K562 (cell line): ENCODE measurements around the gene MROH2B. TPM values are rescaled to one million over a fixed set of nuclear protein-coding genes. Genes with fewer than 3 reads are reported as not detected.

Source experiments
- ATAC-seq: fragments of 200-7000 bp; cut with Tn5 transposase; 3 replicates; pipeline ENCODE4 v1.9.1; 2020; ENCODE audit warnings: moderate library complexity
- BruUV-seq: library from RNA; stranded (reverse); fragments of 400-500 nt; replicated peaks from 2 replicates; lab custom pipeline; 2021; lab: Mats Ljungman, UMichigan
- CTCF ChIA-PET: fragments of 300-600 bp; formaldehyde crosslinking; extraction: SDS; loops from one replicate; lab custom pipeline; 2021; ENCODE audit warnings: low intra/inter-chr PET ratio; lab: Yijun Ruan, JAX
- POLR2A ChIA-PET: fragments of 300-600, 350-650 bp; sonication (Branson Sonifier 250); formaldehyde crosslinking; extraction: SDS; loops from one replicate; lab custom pipeline; 2021; ENCODE audit warnings: antibody characterized with exemption, inconsistent platforms; lab: Yijun Ruan, JAX
- DNase-seq, 4 experiments: peaks; one replicate each; pipeline versions ENCODE4 v3.0.0 to v3.0.0-alpha.2; 2011 to 2018; ENCODE audit warnings: low spot score in 3 of 4, mixed read lengths in 3 of 4; ENCODE audit errors: extremely low read depth in 1 of 4
- FAIRE-seq: peaks from 2 replicates; lab custom pipeline; 2011; peaks lifted over from hg19 to GRCh38; lab: Jason Lieb, UNC
- H2AFZ ChIP-seq: 2 replicates; pipeline ENCODE4 v1.6.0; 2011; ENCODE audit warnings: low read depth, low read length, control low read depth, inconsistent platforms
- H3K27ac ChIP-seq: fragments of 200-600 bp; 3 replicates; pipeline ENCODE4 v1.8.0; 2011; ENCODE audit warnings: low read depth, mild to moderate bottlenecking, control low read depth, inconsistent platforms, low read length, moderate library complexity, mixed read lengths; ENCODE audit errors: extremely low read depth
- H3K27me3 ChIP-seq, 2 experiments: fragments of 300-600 bp in 1 of 2; 2 replicates in 1 of 2; 3 replicates in 1 of 2; pipeline versions ENCODE4 v1.6.0 to v1.8.0; 2011; ENCODE audit warnings: inconsistent platforms in 2 of 2, low read length in 2 of 2, mild to moderate bottlenecking in 1 of 2, mixed read lengths in 1 of 2, moderate library complexity in 1 of 2; ENCODE audit not compliant: control insufficient read depth in 2 of 2, insufficient read depth in 2 of 2
- H3K36me3 ChIP-seq: fragments of 300-600 bp; 3 replicates; pipeline ENCODE4 v1.8.0; 2011; ENCODE audit warnings: mild to moderate bottlenecking, low read length, inconsistent platforms; ENCODE audit not compliant: control insufficient read depth, insufficient read depth
- H3K4me1 ChIP-seq, 2 experiments: fragments of 200-600 bp in 1 of 2; replicated peaks in 1 of 2; 2 replicates in 1 of 2; 3 replicates in 1 of 2; pipeline versions ENCODE4 v1.5.1 to v1.8.0; 2011; ENCODE audit warnings: inconsistent platforms in 2 of 2, low read length in 2 of 2, mild to moderate bottlenecking in 1 of 2, mixed read lengths in 1 of 2, moderate library complexity in 1 of 2; ENCODE audit not compliant: control insufficient read depth in 2 of 2, insufficient read depth in 2 of 2
- H3K4me2 ChIP-seq: 2 replicates; pipeline ENCODE4 v1.6.1; 2011; ENCODE audit warnings: low read length, control low read depth, inconsistent platforms, mixed read lengths; ENCODE audit not compliant: insufficient read depth
- H3K4me3 ChIP-seq: fragments of 200-600 bp; sonication (generic), shearing (Covaris generic); 2 replicates; pipeline ENCODE4 v1.5.1; 2016; ENCODE audit warnings: control low read depth, inconsistent platforms
- H3K79me2 ChIP-seq: fragments of 200-600 bp; 3 replicates; pipeline ENCODE4 v1.8.0; 2011; ENCODE audit warnings: low read length, inconsistent platforms; ENCODE audit not compliant: control insufficient read depth, insufficient read depth
- H3K9ac ChIP-seq, 2 experiments: 2 replicates each; pipeline versions ENCODE4 v1.6.0 to v1.6.1; 2011; ENCODE audit warnings: low read depth in 2 of 2, low read length in 2 of 2, control low read depth in 1 of 2, inconsistent platforms in 1 of 2, mild to moderate bottlenecking in 1 of 2, mixed read lengths in 1 of 2; ENCODE audit not compliant: insufficient read depth in 1 of 2
- H3K9me1 ChIP-seq: one replicate; pipeline ENCODE4 v1.6.0; 2011; ENCODE audit warnings: inconsistent platforms, mild to moderate bottlenecking, low read length, moderate library complexity; ENCODE audit not compliant: control insufficient read depth, insufficient read depth
- H3K9me3 ChIP-seq: replicated peaks from 2 replicates; pipeline ENCODE4 v1.5.1; 2011; ENCODE audit warnings: low read depth, low read length, inconsistent platforms; ENCODE audit not compliant: control insufficient read depth, insufficient read depth
- H4K20me1 ChIP-seq: replicated peaks from 2 replicates; pipeline ENCODE4 v1.6.1; 2011; ENCODE audit warnings: low read length, inconsistent platforms, mixed read lengths; ENCODE audit not compliant: control insufficient read depth, insufficient read depth
- CC2D1A ChIP-seq: fragments of 450-650 bp; IDR thresholded peaks from 2 replicates; pipeline ENCODE4 v1.6.1; 2017; ENCODE audit warnings: mild to moderate bottlenecking
- ELF2 ChIP-seq: fragments of 250-450 bp; sonication (Bioruptor Pico); IDR thresholded peaks from 2 replicates; pipeline ENCODE4 v1.5.0; 2021; ENCODE audit warnings: mild to moderate bottlenecking
- KAT7 ChIP-seq: sonication (generic); formaldehyde crosslinking; IDR thresholded peaks from 2 replicates; pipeline ENCODE4 v1.8.0; 2022; ENCODE audit warnings: missing genetic modification reagents, mild to moderate bottlenecking, borderline replicate concordance
- MCM2 ChIP-seq: fragments of 450-650 bp; IDR thresholded peaks from 2 replicates; pipeline ENCODE4 v1.6.1; 2017; ENCODE audit warnings: low read depth, mild to moderate bottlenecking
- MTA3 ChIP-seq: fragments of 450-650 bp; formaldehyde crosslinking; IDR thresholded peaks from 2 replicates; pipeline ENCODE4 v1.6.1; 2017; ENCODE audit warnings: mild to moderate bottlenecking, borderline replicate concordance
- OTX1 ChIP-seq: fragments of 450-650 bp; formaldehyde crosslinking; IDR thresholded peaks from 2 replicates; pipeline ENCODE4 v1.4.0; 2022; ENCODE audit warnings: mild to moderate bottlenecking
- POLR2AphosphoS5 ChIP-seq: IDR thresholded peaks from 2 replicates; pipeline ENCODE4 v1.6.1; 2011; ENCODE audit warnings: mild to moderate bottlenecking, low read depth, low read length, moderate library complexity; ENCODE audit not compliant: control insufficient read depth, insufficient read depth
- SNRNP70 ChIP-seq: fragments of 200-400 bp; formaldehyde crosslinking; optimal IDR thresholded peaks from 2 replicates; pipeline ENCODE3; 2017; ENCODE audit warnings: low read depth, low read length
- ZNF12 ChIP-seq: sonication (generic); formaldehyde crosslinking; IDR thresholded peaks from 2 replicates; pipeline ENCODE4 v1.4.0; 2020; ENCODE audit warnings: mild to moderate bottlenecking, missing genetic modification reagents
- ZNF253 ChIP-seq: fragments of 250-450 bp; sonication (Bioruptor Pico); conservative IDR thresholded peaks from 2 replicates; pipeline ENCODE4 v1.6.1; 2021; ENCODE audit warnings: mild to moderate bottlenecking
- ZSCAN32 ChIP-seq: fragments of 450-650 bp; formaldehyde crosslinking; IDR thresholded peaks from 2 replicates; pipeline ENCODE4 v1.4.0; 2020; ENCODE audit warnings: mild to moderate bottlenecking, moderate library complexity
- WGBS: fragments of 100-300 bp; shearing (Covaris generic); methylation state at CpG from one replicate; pipeline ENCODE4 v1.1.6; 2016; ENCODE audit warnings: low coverage, mixed read lengths; ENCODE audit not compliant: insufficient coverage; ENCODE audit errors: missing lambda C conversion rate; 5-methylcytosine and 5-hydroxymethylcytosine counted together
- in situ Hi-C: fragments of 300-500 bp; cut with MboI; formaldehyde crosslinking; loops from 4 replicates; pipeline ENCODE4 v1.15.0; 2018; ENCODE audit warnings: inconsistent platforms, mixed read lengths
- intact Hi-C: fragments of 100-400 bp; cut with micrococcal nuclease; formaldehyde crosslinking; loops from 2 replicates; pipeline ENCODE4 v1.14.2; 2022
- polyA plus RNA-seq, 8 experiments: library from polyadenylated mRNA; depleted of rRNA in 4 of 8; stranded (reverse) in 5 of 8; unstranded in 3 of 8; fragments of >200 nt; fragmentation: Nextera tagmentation in 2 of 8; fragmentation: Illumina TruSeq in 1 of 8; extraction: Ambion mirVana in 2 of 8; extraction: Trizol in 1 of 8; gene quantifications; 2 replicates each; pipeline versions ENCODE4 v1.2.1 to v1.2.3, GENCODE V29; 2011 to 2014; ENCODE audit warnings: inconsistent platforms in 1 of 8, missing spikeins in 1 of 8
- total RNA-seq, 7 experiments: library from RNA; depleted of rRNA in 6 of 7; stranded (reverse); fragments of >200 nt in 6 of 7; fragmentation: Illumina TruSeq in 2 of 7; extraction: Trizol in 2 of 7; gene quantifications; 2 replicates each; pipeline versions ENCODE4 v1.2.1 to v1.2.3, GENCODE V29; 2011 to 2021; ENCODE audit warnings: low replicate concordance in 1 of 7
- TF ChIP-seq, protein P1 (sequence below), 2 experiments: fragments of 200-800 bp in 1 of 2; sonication (Bioruptor generic) in 1 of 2; sonication (generic) in 1 of 2; formaldehyde crosslinking in 1 of 2; IDR thresholded peaks in 1 of 2; conservative IDR thresholded peaks in 1 of 2; 2 replicates each; pipeline versions ENCODE4 v1.5.0 to v1.6.1; 2016 to 2020; ENCODE audit warnings: missing compliant biosample characterization in 1 of 2, missing genetic modification characterization in 1 of 2, missing genetic modification reagents in 1 of 2
- TF ChIP-seq, protein P2 (sequence below): sonication (generic); formaldehyde crosslinking; IDR thresholded peaks from 2 replicates; pipeline ENCODE4 v1.8.0; 2023; ENCODE audit warnings: mild to moderate bottlenecking, missing genetic modification reagents
- TF ChIP-seq, protein P3 (sequence below), 2 experiments: fragments of 450-650 bp in 1 of 2; sonication (generic) in 1 of 2; formaldehyde crosslinking; conservative IDR thresholded peaks; 2 replicates each; pipeline versions ENCODE4 v1.4.0 to v1.8.1; 2020 to 2022; ENCODE audit warnings: mild to moderate bottlenecking in 1 of 2, missing genetic modification reagents in 1 of 2

Gene MROH2B
- total and polyA plus RNA-seq, 9 of the 15 experiments (the other 6 are each of a cell fraction or from before 2014, with no cell fraction given), result not detected

DNA sequence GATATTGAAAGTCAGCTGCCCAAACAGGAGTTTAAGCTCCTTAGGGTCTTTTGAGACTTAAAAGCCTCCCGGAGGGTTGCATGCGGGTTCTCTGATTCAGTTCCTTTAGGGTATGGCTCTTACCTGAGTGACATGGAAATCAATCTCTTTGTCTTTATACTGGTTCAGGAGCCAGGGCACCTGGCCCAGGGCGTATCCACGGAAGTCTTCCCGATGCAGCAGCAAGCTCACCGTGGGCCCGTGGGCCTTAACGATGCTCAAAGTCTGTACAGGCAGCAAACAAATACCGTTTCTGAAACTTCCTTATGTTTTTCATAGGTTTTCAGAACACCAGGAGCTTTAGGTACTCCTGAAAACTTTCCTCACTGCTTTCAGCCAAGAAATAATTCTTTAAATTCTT, 13.2 kb downstream of the MROH2B start:
- Histone ChIP-seq H3K9me3 (no peaks in the 10 kb centered on the region), H3K27ac (no peak overlapping the region), H3K9ac (no peak overlapping the region), H3K4me1 (no peaks in the 10 kb centered on the region), H2AFZ (no peak overlapping the region), H3K4me2 (no peak overlapping the region), H3K4me3 (no peak overlapping the region), H3K36me3 (no peaks in the 10 kb centered on the region), H3K27me3 (no peaks in the 10 kb centered on the region), H3K79me2 (no peaks in the 10 kb centered on the region), H4K20me1 (no peaks in the 10 kb centered on the region), H3K9me1 (no peaks in the 10 kb centered on the region)
- in situ Hi-C loops, result no loop called here
- FAIRE-seq (no peak), DNase-seq (no peak), ATAC-seq (no peak)
- BruUV-seq, result no TSS peak
- intact Hi-C loops, result no loop called here
- CTCF ChIA-PET, result no interaction called here
- POLR2A ChIA-PET, result interaction anchor here (0.7 kb wide), 1 partner anchor 56 kb away, joined by 5 read pairs; no protein-coding TSS in a partner anchor
- WGBS, result under 1% methylated on average over 9 of the region's 9 CpGs
- TF ChIP-seq CC2D1A (no peak), OTX1 (no peak), POLR2AphosphoS5 (no peak)

DNA sequence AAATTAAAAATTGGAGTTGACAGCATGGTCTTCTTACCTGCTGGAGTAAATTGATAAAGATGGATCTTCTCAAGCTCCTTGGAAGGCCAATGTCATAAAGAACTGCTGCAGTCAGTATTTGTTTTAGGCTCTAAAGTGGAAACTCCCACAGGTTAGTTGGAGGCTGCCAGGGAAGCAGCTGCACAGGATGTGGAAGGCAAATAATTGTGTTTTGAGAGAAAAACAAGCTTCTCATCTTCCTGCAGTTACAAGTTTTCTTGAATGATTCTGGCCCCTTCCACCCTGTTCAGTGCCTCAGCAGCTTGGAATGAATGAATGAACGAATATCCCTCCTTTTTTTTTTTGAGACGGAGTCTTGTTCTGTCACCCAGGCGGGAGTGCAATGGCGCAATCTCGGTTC, 13.9 kb downstream of the MROH2B start:
- intact Hi-C loops, result no loop called here
- no peak for ATAC-seq
- no peak for FAIRE-seq
- Histone ChIP-seq H3K9ac (no peak overlapping the region), H3K27ac (no peak overlapping the region), H3K4me3 (no peak overlapping the region), H3K79me2 (no peaks in the 10 kb centered on the region), H3K9me3 (no peaks in the 10 kb centered on the region), H3K27me3 (no peaks in the 10 kb centered on the region), H4K20me1 (no peaks in the 10 kb centered on the region), H3K4me1 (no peaks in the 10 kb centered on the region), H3K4me2 (no peak overlapping the region), H2AFZ (no peak overlapping the region), H3K36me3 (no peaks in the 10 kb centered on the region), H3K9me1 (no peaks in the 10 kb centered on the region)
- CTCF ChIA-PET, result no interaction called here
- DNase-seq, result no peak
- no TSS peak for BruUV-seq
- POLR2A ChIA-PET, result interaction anchor here (0.6 kb wide), 1 partner anchor 884 kb away, joined by 3 read pairs; no protein-coding TSS in a partner anchor
- in situ Hi-C loops, result no loop called here
- WGBS, result 0% methylated on average over 4 of the region's 5 CpGs
- TF ChIP-seq, protein P1, sequence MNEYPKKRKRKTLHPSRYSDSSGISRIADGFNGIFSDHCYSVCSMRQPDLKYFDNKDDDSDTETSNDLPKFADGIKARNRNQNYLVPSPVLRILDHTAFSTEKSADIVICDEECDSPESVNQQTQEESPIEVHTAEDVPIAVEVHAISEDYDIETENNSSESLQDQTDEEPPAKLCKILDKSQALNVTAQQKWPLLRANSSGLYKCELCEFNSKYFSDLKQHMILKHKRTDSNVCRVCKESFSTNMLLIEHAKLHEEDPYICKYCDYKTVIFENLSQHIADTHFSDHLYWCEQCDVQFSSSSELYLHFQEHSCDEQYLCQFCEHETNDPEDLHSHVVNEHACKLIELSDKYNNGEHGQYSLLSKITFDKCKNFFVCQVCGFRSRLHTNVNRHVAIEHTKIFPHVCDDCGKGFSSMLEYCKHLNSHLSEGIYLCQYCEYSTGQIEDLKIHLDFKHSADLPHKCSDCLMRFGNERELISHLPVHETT (CRISPR knock-in tag; conservative IDR thresholded peaks at IDR 0.05 in 1 of 2, IDR thresholded peaks at IDR 0.05 in 1 of 2), result no peak
- TF ChIP-seq ZSCAN32 (CRISPR knock-in tag), result no peak
- TF ChIP-seq ELF2 (CRISPR knock-in tag), result no peak
- TF ChIP-seq ZNF253 (CRISPR knock-in tag), result no peak
- TF ChIP-seq ZNF12 (CRISPR knock-in tag), result no peak
- TF ChIP-seq MTA3, result no peak
- TF ChIP-seq, protein P2, sequence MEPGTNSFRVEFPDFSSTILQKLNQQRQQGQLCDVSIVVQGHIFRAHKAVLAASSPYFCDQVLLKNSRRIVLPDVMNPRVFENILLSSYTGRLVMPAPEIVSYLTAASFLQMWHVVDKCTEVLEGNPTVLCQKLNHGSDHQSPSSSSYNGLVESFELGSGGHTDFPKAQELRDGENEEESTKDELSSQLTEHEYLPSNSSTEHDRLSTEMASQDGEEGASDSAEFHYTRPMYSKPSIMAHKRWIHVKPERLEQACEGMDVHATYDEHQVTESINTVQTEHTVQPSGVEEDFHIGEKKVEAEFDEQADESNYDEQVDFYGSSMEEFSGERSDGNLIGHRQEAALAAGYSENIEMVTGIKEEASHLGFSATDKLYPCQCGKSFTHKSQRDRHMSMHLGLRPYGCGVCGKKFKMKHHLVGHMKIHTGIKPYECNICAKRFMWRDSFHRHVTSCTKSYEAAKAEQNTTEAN (CRISPR knock-in tag), result no peak
- TF ChIP-seq KAT7 (CRISPR knock-in tag), result no peak
- TF ChIP-seq, protein P3, sequence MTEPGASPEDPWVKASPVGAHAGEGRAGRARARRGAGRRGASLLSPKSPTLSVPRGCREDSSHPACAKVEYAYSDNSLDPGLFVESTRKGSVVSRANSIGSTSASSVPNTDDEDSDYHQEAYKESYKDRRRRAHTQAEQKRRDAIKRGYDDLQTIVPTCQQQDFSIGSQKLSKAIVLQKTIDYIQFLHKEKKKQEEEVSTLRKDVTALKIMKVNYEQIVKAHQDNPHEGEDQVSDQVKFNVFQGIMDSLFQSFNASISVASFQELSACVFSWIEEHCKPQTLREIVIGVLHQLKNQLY (CRISPR knock-in tag; conservative IDR thresholded peaks at IDR 0.05), result no peak
- no peak for TF ChIP-seq MCM2
- TF ChIP-seq SNRNP70, result no peak
